NT2/D1 (cell line): ENCODE results near the gene PRKN.

Experiments used
- SUZ12 ChIP-seq: IDR thresholded peaks from 2 replicates; pipeline ENCODE4 v1.6.1; 2011; ENCODE audit not compliant: insufficient read length, insufficient read depth; ENCODE audit errors: extremely low read depth
- YY1 ChIP-seq: IDR thresholded peaks from 2 replicates; pipeline ENCODE4 v1.6.1; 2011; ENCODE audit not compliant: insufficient read length, insufficient read depth
- ZNF274 ChIP-seq: IDR thresholded peaks from 2 replicates; pipeline ENCODE4 v1.6.1; 2011; ENCODE audit warnings: mild to moderate bottlenecking, low read depth, low read length

GRCh38 chr6:161901740-161902426, 825.7 kb downstream of the PRKN start:
- TF ChIP-seq ZNF274 (no peak), SUZ12 (no peak), YY1 (no peak)
